Ovary (tissue), 3 donors: ENCODE data around the gene COL13A1.

Experiments
- EP300 ChIP-seq: sonication (generic); formaldehyde crosslinking; IDR thresholded peaks from one replicate; pipeline ENCODE4 v1.6.1; 2017; ENCODE audit warnings: antibody characterized with exemption
- POLR2A ChIP-seq: fragments of 450-650 bp; IDR thresholded peaks from one replicate; pipeline ENCODE4 v1.6.1; 2017; ENCODE audit warnings: antibody characterized with exemption, mild to moderate bottlenecking, moderate library complexity
- TF ChIP-seq, protein P1 (sequence below), 3 donors: fragments of 450-650 bp in 2 of 3; fragments of 200-600 bp in 1 of 3; IDR thresholded peaks; one replicate each; pipeline versions ENCODE4 v1.5.1 to v1.8.0; 2016 to 2022; ENCODE audit warnings: antibody characterized with exemption in 3 of 3, mild to moderate bottlenecking in 1 of 3
- donor health status: DM: no; HTN: no; CAD: no.

DNA sequence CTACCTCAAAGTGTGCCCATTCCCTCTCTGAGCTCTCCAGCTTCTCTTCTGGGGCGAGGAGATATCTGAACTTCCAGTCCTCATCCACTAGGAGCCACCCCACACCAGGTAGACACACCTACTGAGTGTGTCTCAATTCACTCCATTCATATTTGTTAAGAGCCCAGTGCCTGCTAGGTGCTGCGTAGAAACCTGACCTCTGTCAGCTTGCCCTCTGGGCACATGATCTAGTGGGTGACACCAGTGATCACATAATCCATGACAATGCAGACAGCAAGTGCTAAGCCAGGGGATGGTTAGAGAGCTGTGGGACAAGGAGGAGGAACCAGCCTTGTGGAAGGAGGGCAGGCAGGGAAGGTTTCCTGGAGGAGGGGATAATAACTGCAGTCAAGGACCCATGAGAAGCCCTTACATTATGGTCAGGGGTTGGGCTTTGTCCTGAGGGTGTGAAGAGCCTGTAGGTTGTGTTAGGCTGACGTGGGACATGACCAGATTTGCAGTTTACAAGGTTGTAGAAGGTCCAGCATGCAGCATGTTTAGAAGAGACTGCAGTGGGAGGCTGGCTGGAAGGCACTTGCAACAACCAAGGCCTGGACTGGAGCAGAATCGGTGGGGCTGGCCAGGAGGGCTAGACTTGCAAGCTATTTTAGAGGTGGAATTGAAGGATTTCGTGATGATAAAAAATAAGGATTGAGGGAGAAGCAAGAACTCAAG is 81.8 kb downstream of the COL13A1 start:
- TF ChIP-seq, protein P1, sequence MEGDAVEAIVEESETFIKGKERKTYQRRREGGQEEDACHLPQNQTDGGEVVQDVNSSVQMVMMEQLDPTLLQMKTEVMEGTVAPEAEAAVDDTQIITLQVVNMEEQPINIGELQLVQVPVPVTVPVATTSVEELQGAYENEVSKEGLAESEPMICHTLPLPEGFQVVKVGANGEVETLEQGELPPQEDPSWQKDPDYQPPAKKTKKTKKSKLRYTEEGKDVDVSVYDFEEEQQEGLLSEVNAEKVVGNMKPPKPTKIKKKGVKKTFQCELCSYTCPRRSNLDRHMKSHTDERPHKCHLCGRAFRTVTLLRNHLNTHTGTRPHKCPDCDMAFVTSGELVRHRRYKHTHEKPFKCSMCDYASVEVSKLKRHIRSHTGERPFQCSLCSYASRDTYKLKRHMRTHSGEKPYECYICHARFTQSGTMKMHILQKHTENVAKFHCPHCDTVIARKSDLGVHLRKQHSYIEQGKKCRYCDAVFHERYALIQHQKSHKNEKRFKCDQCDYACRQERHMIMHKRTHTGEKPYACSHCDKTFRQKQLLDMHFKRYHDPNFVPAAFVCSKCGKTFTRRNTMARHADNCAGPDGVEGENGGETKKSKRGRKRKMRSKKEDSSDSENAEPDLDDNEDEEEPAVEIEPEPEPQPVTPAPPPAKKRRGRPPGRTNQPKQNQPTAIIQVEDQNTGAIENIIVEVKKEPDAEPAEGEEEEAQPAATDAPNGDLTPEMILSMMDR (IDR thresholded peaks at IDR 0.05), result no peak
- TF ChIP-seq EP300 (no peak), POLR2A (no peak)
